Retinal pigment epithelial cell (primary cell): ENCODE data around the gene LRPPRC.

Experiments
- DNase-seq: peaks from one replicate; pipeline ENCODE4 v3.0.0-alpha.2; 2010; ENCODE audit warnings: low read depth
- H3K4me3 ChIP-seq: 2 replicates; pipeline ENCODE4 v1.5.1; 2011; ENCODE audit warnings: mild to moderate bottlenecking, low read length, control low read depth, moderate library complexity
- CTCF ChIP-seq: conservative IDR thresholded peaks from 2 replicates; pipeline ENCODE4 v1.5.1; 2011; ENCODE audit warnings: low read depth, low read length, control low read depth, inconsistent platforms

LRPPRC gene

GRCh38 chr2:43898134-43898837, 97.5 kb downstream of the LRPPRC start:
- DNase-seq = no peak
- H3K4me3 ChIP-seq = no peak overlapping the region
- TF ChIP-seq CTCF = peak; percentile 19

DNA sequence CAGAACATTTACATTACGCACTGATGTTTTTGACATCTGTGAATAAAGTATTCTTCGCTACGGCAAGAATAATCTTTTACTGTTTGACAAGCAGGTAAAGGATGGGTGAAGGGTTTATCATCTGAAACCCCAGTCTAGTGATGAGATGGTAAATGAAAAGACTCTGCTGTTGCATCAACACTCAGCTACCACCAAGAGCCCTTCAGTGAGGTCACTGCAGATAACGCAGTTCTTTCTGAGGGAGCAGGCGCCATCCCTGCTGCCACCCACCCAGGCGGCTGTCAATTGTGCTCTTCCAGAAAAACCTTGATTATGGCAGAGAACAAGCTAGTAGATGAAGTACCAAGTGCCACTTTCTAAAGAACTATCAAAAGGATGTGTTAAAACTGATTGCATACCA, 98.3 kb downstream of the LRPPRC start:
- no peak for DNase-seq
- H3K4me3 ChIP-seq = no peak overlapping the region
- no peak for TF ChIP-seq CTCF

DNA sequence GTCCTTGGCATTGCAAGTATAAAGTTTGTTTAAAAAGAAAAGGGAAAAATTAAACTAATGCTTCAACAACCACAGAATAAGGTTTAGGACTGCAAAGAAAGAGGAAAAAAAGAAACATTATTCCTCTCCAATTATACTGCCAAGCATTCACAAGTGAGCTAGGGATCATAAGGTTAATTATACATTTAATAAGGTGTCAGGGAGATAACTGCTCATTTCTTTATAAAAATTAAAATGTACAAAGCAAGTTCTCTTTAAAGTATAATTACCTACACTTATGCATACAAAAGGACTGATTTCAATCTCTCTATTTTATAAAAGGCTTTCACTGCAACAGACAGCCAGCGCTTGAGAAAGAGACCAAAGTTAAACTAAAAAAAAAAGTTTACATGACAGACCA, 98.9 kb downstream of the LRPPRC start:
- no peak for DNase-seq
- H3K4me3 ChIP-seq = no peak overlapping the region
- TF ChIP-seq CTCF = no peak

DNA sequence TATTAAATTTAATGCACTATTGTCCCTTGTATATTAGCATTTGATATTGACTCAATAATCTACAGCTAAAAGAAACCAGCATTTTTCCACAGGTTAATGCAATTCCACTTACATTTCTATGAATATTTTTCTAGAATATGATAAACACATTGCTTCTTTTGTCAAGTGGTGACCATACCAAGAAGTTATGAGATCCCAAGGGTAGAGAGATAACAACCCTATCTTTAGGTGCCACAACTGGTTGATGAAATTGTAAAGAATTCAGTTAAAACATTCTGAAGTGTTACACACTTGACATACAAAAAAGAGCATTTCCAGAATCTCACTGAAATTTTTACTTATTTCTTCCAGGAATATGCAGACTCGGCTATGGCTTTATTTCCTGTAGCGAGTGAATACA, 101.0 kb downstream of the LRPPRC start:
- no peak overlapping the region for H3K4me3 ChIP-seq
- no peak for TF ChIP-seq CTCF
- DNase-seq = no peak

DNA sequence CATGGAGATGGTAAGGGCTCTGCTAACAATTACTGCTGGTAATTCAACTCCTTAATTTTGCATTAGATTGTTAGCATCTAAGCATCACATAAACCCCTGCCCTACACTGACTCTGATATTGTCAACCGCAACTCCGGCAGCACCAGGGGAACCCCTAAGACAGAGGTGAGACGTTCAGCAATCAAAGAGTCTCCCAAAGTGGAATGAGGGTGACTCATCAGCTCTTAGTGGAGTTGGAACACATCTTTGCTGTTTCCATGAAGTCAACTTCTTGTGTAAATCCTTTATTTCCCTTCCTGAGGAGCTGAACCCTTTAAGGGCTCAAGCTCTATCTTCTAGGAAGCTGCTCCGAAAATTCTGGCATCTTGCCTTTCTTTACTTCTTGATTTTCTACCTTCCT, 104.9 kb downstream of the LRPPRC start:
- no peak for DNase-seq
- H3K4me3 ChIP-seq = no peak overlapping the region
- no peak for TF ChIP-seq CTCF

DNA sequence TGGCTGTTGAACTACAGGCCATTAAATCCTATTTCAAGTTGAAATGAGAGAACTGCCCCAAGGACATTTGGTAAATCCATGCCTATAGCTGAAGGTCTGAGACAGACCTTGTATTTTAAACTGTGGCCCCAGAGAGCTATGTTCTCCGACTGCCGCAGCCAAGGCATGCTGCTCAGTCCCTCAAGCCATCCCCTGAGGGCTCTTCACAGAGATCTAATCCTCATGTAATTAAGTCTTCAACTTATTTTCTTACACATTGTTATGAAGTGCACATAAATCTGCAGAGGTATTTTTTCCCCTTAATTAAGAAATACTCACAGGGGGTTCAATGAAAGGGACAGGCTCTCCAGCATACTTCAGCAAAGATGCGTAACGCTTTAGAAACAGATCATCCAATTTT, 106.4 kb downstream of the LRPPRC start:
- no peak for TF ChIP-seq CTCF
- H3K4me3 ChIP-seq = no peak overlapping the region
- DNase-seq = no peak

DNA sequence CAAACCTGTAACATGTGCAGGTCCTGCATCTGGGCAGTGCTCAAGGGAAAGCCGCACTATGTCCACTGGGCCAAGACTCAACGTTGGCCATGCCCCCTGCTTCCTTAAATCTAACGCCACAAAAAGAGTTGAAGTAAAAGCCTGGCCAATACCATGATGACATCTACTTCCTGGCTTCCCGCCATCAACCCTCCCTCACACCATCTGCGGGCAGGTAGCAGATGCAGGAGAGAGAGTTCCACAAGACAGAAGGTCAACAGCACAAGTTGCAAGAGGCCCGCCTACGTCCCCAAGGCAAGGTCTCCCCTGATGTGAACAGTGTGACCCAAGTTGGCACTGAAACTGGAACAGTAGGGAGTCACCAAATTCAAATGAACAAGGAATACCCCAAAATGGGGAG, 108.6 kb downstream of the LRPPRC start:
- H3K4me3 ChIP-seq = no peak overlapping the region
- no peak for TF ChIP-seq CTCF

More for the DNA sequence above, 108.6 kb downstream of the LRPPRC start:
- DNase-seq = no peak
